HG03575 (cell line): ENCODE data around the gene PROM1.

Experiments
- ATAC-seq: cut with Tn5 transposase; IDR thresholded peaks from one replicate; pipeline ENCODE4 v1.9.1; 2021; ENCODE audit not compliant: unreplicated experiment, insufficient number of reproducible peaks, low FRiP score; ENCODE audit errors: extremely low read depth

PROM1 gene

GRCh38 chr4:15931451-15932210 is 152.2 kb downstream of the PROM1 start:
- ATAC-seq = no peak

DNA sequence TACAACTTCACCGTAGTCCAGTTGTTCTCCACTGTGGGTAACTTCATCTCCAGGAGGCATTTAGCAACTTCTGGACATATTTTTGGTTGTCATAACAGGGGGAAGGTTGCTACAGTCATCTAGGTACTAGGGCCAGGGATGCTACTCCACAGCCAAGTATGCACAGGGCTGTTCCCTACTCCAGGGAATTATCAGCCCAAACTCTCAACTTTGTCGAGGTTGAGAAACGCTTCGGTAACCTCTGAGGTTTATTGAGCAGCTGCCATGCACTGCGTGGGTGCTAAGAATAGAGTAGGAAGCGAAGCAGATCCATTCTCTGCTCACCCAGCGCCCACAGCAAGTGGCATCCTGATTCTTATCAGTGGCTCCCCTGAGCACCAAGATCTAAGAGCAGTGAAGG is 153.5 kb downstream of the PROM1 start:
- no peak for ATAC-seq

GRCh38 chr4:15929540-15929939 is 154.3 kb downstream of the PROM1 start:
- no peak for ATAC-seq

GRCh38 chr4:15928883-15929282 is 154.9 kb downstream of the PROM1 start:
- ATAC-seq = no peak

- no peak for ATAC-seq
Observed at GRCh38 chr4:15926486-15926885, 157.3 kb downstream of the PROM1 start.

DNA sequence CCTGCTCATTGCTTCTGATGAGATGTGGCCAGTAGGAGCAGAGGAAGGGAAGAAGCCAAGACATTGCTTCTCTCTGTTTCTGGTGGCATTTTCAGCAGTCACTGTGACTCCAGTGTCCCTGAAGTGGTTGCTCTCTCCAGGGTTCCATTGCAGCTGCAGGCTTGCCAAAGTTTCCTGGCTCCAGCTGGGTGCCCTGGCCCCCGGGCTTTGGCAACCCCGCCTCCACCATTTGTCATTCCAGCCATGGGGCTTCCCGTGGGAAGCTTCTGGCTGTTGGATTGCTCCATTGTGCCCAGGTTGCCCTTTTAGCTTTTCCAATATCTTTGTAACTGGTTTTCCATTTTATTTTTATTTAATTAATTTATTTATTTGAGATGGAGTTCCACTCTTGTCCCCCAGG is 158.0 kb downstream of the PROM1 start:
- no peak for ATAC-seq

DNA sequence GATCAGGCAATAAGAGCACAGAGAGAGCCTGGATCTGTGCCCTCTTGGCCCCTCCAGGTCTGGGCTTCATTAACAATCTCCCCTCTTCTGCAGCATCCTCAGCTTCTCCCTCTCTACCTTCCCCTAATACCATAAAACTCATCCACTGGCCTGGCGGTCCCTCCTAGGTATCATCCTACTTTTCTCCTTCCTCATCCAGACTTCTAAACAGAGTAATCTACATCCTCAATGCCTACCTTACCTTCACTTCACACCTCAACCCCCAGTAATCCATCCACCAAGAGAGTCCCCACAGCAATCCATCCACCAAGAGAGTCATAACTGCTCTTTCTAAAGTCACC is 162.3 kb downstream of the PROM1 start:
- no peak for ATAC-seq

GRCh38 chr4:15920723-15921591 is 162.9 kb downstream of the PROM1 start:
- ATAC-seq = no peak

DNA sequence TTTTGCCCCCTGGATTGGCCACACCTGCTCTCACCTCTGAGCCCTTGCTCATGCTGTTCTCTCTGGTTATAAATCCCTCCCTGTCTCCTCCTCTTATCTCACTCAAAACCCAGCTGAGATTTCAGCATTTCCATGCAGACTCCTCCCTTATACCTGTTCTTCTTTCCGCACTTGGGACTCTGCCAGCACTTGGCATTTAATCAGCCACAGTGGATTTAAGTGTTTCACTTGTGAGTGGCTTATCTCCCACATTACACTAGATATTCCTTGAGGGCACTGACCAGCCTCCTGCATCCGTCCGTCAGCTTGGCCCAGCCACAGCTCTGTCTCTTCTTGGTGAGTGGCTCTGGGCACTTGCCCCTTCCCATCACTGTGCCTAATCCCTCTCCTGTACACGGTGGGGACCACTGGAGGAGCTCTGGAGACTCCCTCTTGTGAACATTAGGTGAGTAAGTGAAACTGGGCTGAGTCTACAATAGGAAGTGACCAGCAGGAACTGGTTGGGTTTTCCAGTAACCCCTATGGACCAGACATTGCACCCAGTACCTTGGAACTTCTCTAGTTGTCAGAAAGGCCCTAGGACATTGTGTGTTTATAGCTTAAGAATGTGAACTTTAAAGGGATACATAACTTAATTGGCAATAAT is 165.2 kb downstream of the PROM1 start:
- no peak for ATAC-seq
